ENCODE results near the gene TJP2. TPM values are rescaled to one million over a fixed set of nuclear protein-coding genes. Genes with fewer than 3 reads are reported as not detected.

Gene TJP2
- total and polyA plus RNA-seq, 2 donors (not counting 3 experiments of a cell fraction or from before 2014, with no cell fraction given): 83.0 to 168 TPM

DNA sequence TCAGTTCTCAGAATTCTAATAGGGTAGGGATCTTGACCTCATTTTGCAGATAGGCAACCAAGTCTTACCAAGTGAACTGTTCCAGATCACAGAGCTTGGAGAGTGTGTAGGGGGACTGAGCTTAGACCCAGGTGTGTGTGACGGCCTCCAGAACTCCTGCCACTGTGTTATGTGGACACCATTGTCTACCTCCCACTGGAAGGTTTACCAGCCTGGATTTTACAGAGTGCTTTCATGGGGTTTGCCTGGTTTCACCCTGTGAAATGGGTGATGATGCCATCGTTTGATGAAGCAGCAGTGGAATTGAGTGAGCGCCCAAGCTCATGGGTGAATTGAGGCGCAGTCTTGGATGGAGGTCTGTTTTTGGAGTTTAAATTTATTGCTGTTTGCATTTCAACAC is 23.6 kb downstream of the TJP2 start:
- H3K27me3 ChIP-seq (ENCODE audit: control insufficient read depth in 2 of 2, insufficient read depth in 2 of 2, low read length in 2 of 2): no peaks in the 10 kb centered on the region
- TF ChIP-seq, protein P1, sequence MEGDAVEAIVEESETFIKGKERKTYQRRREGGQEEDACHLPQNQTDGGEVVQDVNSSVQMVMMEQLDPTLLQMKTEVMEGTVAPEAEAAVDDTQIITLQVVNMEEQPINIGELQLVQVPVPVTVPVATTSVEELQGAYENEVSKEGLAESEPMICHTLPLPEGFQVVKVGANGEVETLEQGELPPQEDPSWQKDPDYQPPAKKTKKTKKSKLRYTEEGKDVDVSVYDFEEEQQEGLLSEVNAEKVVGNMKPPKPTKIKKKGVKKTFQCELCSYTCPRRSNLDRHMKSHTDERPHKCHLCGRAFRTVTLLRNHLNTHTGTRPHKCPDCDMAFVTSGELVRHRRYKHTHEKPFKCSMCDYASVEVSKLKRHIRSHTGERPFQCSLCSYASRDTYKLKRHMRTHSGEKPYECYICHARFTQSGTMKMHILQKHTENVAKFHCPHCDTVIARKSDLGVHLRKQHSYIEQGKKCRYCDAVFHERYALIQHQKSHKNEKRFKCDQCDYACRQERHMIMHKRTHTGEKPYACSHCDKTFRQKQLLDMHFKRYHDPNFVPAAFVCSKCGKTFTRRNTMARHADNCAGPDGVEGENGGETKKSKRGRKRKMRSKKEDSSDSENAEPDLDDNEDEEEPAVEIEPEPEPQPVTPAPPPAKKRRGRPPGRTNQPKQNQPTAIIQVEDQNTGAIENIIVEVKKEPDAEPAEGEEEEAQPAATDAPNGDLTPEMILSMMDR (IDR thresholded peaks at IDR 0.05; ENCODE audit: extremely low read depth in 1 of 2, insufficient read depth in 1 of 2, low read depth in 1 of 2, low read length in 2 of 2): no peak
- H3K9ac ChIP-seq (replicated peaks; ENCODE audit: extremely low read depth, insufficient read depth, low read length): no peak overlapping the region
- no peaks in the 10 kb centered on the region for H4K20me1 ChIP-seq (replicated peaks; ENCODE audit: control insufficient read depth, extremely low read depth, insufficient read depth, low read length)
- no peak overlapping the region for H3K4me2 ChIP-seq (ENCODE audit: insufficient read depth, low read length)
- H3K9me1 ChIP-seq (replicated peaks; ENCODE audit: control insufficient read depth, extremely low read depth, insufficient read depth, low read length): no peaks in the 10 kb centered on the region
- no peaks in the 10 kb centered on the region for H3K36me3 ChIP-seq (ENCODE audit: control insufficient read depth in 2 of 2, extremely low read depth in 1 of 2, insufficient read depth in 2 of 2, low read length in 2 of 2)
- FAIRE-seq: no peak
- H3K4me1 ChIP-seq (ENCODE audit: control insufficient read depth, extremely low read depth, insufficient read depth, low read length): no peaks in the 10 kb centered on the region
- no peak for DNase-seq (ENCODE audit: low read depth, low spot score)
- ChIA-PET CTCF (interaction anchor here (0.5 to 10.1 kb wide), 4 partner anchors 25 to 143 kb away, joined by 3 to 281 read pairs (median 4); no protein-coding TSS in a partner anchor), POLR2A (no interaction called here)
- H2AFZ ChIP-seq (ENCODE audit: low read depth, low read length): no peak overlapping the region
- intact Hi-C loops (cut with micrococcal nuclease): no loop called here
- no TSS peak for BruUV-seq (replicated peaks)
- H3K9me3 ChIP-seq (replicated peaks; ENCODE audit: control insufficient read depth, insufficient read depth, low read length): no peaks in the 10 kb centered on the region
- no peak overlapping the region for H3K4me3 ChIP-seq (replicated peaks in 1 of 3; ENCODE audit: insufficient read depth in 1 of 3, low read depth in 1 of 3, low read length in 3 of 3)
- peaks cover 98% of the 10 kb centered on the region for H3K79me2 ChIP-seq (ENCODE audit: control insufficient read depth, insufficient read depth, low read length)
- no peak overlapping the region for H3K27ac ChIP-seq (ENCODE audit: insufficient read depth, low read depth, low read length)
- dilution Hi-C loops (cut with MboI; ENCODE audit: extremely low pct_ligation_motif_present, low sequenced_read_pairs): no loop called here

DNA sequence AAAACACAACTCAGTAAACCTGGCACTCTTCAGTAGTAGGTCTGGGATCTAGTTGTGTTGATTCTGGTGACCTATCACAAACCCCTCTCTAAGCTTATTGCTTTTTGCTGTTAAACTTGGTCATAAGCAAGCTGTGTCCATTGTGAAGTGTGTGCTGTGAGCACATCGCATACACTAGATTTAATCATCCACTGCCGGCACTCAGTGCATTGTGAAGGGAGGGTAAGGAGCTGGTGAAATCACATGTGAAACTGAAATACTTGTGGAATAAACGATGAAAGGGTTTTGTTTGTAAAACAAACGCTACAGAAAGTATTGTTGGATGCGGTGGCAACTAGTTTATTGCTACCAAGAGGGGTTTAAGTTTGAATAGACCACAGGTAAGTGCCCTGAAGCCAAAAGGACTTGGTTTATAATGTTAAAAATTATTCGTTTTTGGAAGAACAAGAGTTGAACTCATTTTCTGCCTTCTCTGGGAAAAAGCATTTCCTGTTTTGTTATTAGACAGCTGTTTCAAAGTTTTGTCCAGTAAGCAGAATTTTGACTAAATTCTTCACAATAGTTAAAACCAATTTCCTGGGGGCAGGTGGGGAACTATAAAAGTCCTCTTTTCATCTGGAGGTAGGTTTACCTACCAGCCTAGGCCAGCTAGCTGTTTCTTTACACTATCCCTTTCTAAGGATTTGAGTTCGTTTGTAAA is 24.6 kb downstream of the TJP2 start:
- intact Hi-C loops (cut with micrococcal nuclease): no loop called here
- ChIA-PET CTCF (interaction anchor here (0.7 to 10.1 kb wide), 3 partner anchors 55 to 163 kb away, joined by 3 to 281 read pairs (median 8); partner anchors contain the start of gene FXN), POLR2A (no interaction called here)
- H2AFZ ChIP-seq (ENCODE audit: low read depth, low read length): no peak overlapping the region
- no peaks in the 10 kb centered on the region for H3K9me3 ChIP-seq (replicated peaks; ENCODE audit: control insufficient read depth, insufficient read depth, low read length)
- no TSS peak for BruUV-seq (replicated peaks)
- peaks cover 98% of the 10 kb centered on the region for H3K79me2 ChIP-seq (ENCODE audit: control insufficient read depth, insufficient read depth, low read length)
- no peak overlapping the region for H3K4me3 ChIP-seq (replicated peaks in 1 of 3; ENCODE audit: insufficient read depth in 1 of 3, low read depth in 1 of 3, low read length in 3 of 3)
- no peaks in the 10 kb centered on the region for H3K36me3 ChIP-seq (ENCODE audit: control insufficient read depth in 2 of 2, extremely low read depth in 1 of 2, insufficient read depth in 2 of 2, low read length in 2 of 2)
- H3K27me3 ChIP-seq (ENCODE audit: control insufficient read depth in 2 of 2, insufficient read depth in 2 of 2, low read length in 2 of 2): no peaks in the 10 kb centered on the region
- no peak for FAIRE-seq
- no peak for DNase-seq (ENCODE audit: low read depth, low spot score)
- H3K27ac ChIP-seq (ENCODE audit: insufficient read depth, low read depth, low read length): no peak overlapping the region
- dilution Hi-C loops (cut with MboI; ENCODE audit: extremely low pct_ligation_motif_present, low sequenced_read_pairs): no loop called here
- no peak overlapping the region for H3K9ac ChIP-seq (replicated peaks; ENCODE audit: extremely low read depth, insufficient read depth, low read length)
- no peaks in the 10 kb centered on the region for H4K20me1 ChIP-seq (replicated peaks; ENCODE audit: control insufficient read depth, extremely low read depth, insufficient read depth, low read length)
- no peak for TF ChIP-seq POLR2AphosphoS5 (IDR thresholded peaks at IDR 0.05; ENCODE audit: insufficient read depth, low read depth, low read length)
- TF ChIP-seq EZH2 (IDR thresholded peaks at IDR 0.05; ENCODE audit: borderline replicate concordance, low read depth, low read length, severe bottlenecking): no peak
- TF ChIP-seq POLR2A (IDR thresholded peaks at IDR 0.05; ENCODE audit: low read depth, low read length): no peak
- no peak for TF ChIP-seq JUN (IDR thresholded peaks at IDR 0.05; ENCODE audit: borderline replicate concordance, insufficient read depth, insufficient read length, low read depth)
- TF ChIP-seq, protein P2, sequence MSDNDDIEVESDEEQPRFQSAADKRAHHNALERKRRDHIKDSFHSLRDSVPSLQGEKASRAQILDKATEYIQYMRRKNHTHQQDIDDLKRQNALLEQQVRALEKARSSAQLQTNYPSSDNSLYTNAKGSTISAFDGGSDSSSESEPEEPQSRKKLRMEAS (IDR thresholded peaks at IDR 0.05; ENCODE audit: insufficient read depth, insufficient read length): no peak
- TF ChIP-seq MYC (IDR thresholded peaks at IDR 0.05; ENCODE audit: low read depth, low read length): no peak
- TF ChIP-seq, protein P1 (IDR thresholded peaks at IDR 0.05; ENCODE audit: extremely low read depth in 1 of 2, insufficient read depth in 1 of 2, low read depth in 1 of 2, low read length in 2 of 2): no peak
- no peak for TF ChIP-seq GATA2 (IDR thresholded peaks at IDR 0.05; ENCODE audit: insufficient read depth, insufficient read length, low read depth, low read length)
- TF ChIP-seq FOS (IDR thresholded peaks at IDR 0.05; ENCODE audit: borderline replicate concordance, insufficient read depth, low read length): no peak
- H3K9me1 ChIP-seq (replicated peaks; ENCODE audit: control insufficient read depth, extremely low read depth, insufficient read depth, low read length): no peaks in the 10 kb centered on the region
- H3K4me2 ChIP-seq (ENCODE audit: insufficient read depth, low read length): no peak overlapping the region
- H3K4me1 ChIP-seq (ENCODE audit: control insufficient read depth, extremely low read depth, insufficient read depth, low read length): no peaks in the 10 kb centered on the region

Measured in endothelial cell of umbilical vein (primary cell).